Suprapubic skin (tissue), 4 donors: ENCODE data around the gene PTGR2.

Experiments used
- POLR2A ChIP-seq, 2 donors: fragments of 450-650 bp; IDR thresholded peaks; one replicate each; pipeline ENCODE4 v1.6.1; 2017; ENCODE audit warnings: antibody characterized with exemption in 2 of 2, mild to moderate bottlenecking in 2 of 2, moderate library complexity in 2 of 2
- POLR2AphosphoS5 ChIP-seq, 3 donors: sonication (generic); formaldehyde crosslinking; IDR thresholded peaks; one replicate each; pipeline ENCODE4 v1.6.1; 2017; ENCODE audit warnings: antibody characterized with exemption in 3 of 3
- TF ChIP-seq, protein P1 (sequence below), 2 donors: fragments of 200-600 bp in 1 of 2; fragments of 450-650 bp in 1 of 2; sonication (generic) in 1 of 2; IDR thresholded peaks; one replicate each; pipeline ENCODE4 v1.5.1; 2016 to 2019; ENCODE audit warnings: antibody characterized with exemption in 2 of 2, mild to moderate bottlenecking in 1 of 2, moderate library complexity in 1 of 2

DNA sequence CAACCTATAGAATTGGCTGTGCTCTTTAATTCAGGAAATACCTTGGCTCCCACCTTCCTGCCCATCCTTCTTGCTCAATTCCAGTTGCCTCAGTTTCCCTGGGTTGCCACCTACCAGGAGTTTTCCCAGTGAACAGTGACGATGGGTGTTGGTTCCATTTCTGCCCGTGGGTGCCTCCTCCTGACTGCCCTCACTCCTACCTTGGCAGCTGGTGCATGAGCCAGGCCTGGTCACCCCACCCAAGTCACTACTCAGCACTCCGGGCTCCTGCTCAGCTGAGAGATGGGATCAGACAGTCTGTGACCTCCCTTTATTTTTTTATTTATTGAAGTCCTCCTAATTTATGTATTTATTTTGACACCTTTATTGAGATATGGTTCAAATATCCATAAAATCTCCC is 31.0 kb upstream of the PTGR2 start:
- TF ChIP-seq, protein P1, sequence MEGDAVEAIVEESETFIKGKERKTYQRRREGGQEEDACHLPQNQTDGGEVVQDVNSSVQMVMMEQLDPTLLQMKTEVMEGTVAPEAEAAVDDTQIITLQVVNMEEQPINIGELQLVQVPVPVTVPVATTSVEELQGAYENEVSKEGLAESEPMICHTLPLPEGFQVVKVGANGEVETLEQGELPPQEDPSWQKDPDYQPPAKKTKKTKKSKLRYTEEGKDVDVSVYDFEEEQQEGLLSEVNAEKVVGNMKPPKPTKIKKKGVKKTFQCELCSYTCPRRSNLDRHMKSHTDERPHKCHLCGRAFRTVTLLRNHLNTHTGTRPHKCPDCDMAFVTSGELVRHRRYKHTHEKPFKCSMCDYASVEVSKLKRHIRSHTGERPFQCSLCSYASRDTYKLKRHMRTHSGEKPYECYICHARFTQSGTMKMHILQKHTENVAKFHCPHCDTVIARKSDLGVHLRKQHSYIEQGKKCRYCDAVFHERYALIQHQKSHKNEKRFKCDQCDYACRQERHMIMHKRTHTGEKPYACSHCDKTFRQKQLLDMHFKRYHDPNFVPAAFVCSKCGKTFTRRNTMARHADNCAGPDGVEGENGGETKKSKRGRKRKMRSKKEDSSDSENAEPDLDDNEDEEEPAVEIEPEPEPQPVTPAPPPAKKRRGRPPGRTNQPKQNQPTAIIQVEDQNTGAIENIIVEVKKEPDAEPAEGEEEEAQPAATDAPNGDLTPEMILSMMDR (IDR thresholded peaks at IDR 0.05) = no peak
- TF ChIP-seq POLR2A (IDR thresholded peaks at IDR 0.05) (no peak), POLR2AphosphoS5 (IDR thresholded peaks at IDR 0.05) (no peak)
